ENCODE data around the gene CUEDC1.
A peak's percentile ranks its signal among the peaks of the same experiment; 100 is the strongest.
"Not testable (repeated sequence)": the region's sequence is repeated elsewhere in the genome, so short reads cannot be mapped to it uniquely, and the experiment has no call there.

The CUEDC1 gene

DNA sequence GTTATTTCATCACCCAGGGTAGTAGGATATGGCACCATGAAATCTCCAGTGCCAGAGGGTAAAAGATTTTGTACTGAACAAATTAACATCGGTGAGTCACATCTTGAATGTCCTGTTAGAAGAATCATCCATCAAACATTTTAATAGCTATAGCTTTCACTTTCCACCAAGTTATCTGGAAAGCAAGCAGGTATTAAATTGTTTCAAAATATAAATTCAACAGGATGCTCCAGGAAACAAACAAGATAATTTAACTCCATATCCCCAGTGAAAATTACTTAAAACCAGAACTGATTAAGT, 30.4 kb upstream of the CUEDC1 start:
- peak; percentile 73 for DNase-seq (ENCODE audit: low spot score)

DNA sequence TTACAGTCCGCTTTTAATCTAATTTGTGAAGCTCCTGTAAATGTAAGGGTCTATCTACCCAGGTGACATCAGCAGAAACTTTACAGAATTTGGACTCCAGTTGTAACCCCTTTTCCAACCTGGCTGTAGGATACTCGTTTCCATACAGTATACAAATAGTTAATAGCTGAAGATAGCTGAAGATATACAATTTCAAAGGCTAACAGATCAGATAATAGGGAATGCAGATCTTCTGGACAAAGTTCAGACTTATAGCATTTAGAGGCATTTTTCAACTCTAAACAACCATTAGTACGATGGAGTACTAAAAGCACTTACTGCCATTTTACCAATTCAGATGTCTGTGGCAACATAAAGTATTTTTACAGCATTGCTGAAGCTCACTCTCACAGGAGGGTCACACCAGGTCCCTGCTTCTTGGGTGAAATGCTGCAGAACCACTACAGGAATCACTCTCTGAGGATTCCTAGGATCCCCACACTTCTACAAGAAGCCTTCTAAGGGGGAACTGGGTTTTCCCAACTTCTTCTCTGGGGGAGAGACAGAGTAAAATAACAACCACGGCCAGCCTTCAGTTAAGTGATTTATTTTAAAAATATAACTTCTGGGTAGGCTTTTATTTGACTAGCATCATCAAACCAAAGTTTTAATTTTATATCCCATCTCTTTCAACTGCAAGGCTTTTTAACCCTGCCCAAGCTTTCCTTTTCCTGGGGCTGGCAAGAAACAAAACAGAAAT, 29.9 kb upstream of the CUEDC1 start:
- no peak for DNase-seq (ENCODE audit: low spot score)

DNA sequence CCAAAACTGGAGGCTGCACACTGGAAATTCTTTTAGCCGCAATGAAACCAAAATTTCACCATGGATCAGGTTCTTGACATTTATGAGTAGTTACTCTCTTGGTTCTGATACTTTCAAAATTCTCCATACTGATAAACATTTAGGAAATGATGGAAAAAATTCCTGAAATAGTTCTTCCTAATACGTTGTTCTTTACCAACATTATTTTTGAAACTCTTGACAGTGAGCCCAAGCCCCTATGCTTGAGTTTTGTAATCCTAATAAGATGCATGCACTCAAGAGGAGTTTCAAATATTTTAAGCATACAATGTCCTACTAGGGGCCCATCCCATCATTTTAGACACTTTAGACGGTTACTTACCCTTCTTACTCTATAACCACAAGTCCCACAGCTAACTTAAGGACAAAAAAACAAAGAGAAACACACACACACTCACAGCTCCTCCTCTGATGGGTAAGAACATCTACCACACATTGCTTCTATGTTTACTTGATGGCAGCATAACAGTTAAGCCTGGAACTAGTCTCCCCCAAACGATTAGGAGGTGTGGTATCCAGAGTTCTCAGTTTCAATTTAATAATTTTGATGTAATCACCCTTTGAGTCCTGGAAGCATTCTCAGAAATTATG, 29.2 kb upstream of the CUEDC1 start:
- DNase-seq (ENCODE audit: low spot score), result no peak

DNA sequence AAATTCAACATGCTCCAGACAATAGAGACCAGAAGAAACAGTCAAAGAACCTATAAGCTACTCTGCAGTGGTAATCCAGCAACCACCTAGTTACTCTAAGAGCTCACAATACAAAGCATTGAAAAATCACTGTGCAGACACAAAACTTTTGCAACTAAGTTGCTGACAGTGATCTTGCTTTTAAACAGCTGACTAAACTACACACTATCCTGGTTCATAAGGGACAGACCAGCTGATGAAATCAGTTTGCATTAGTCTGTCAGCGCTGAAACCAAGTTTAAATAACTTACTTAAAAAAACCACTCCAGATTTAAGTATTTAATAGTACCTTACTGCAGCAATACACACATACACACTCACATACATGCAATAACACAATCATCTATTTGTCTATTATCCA, 28.2 kb upstream of the CUEDC1 start:
- DNase-seq (ENCODE audit: low spot score), result no peak

GRCh38 chr17:57982452-57983170, 27.4 kb upstream of the CUEDC1 start:
- DNase-seq (ENCODE audit: low spot score), result no peak

DNA sequence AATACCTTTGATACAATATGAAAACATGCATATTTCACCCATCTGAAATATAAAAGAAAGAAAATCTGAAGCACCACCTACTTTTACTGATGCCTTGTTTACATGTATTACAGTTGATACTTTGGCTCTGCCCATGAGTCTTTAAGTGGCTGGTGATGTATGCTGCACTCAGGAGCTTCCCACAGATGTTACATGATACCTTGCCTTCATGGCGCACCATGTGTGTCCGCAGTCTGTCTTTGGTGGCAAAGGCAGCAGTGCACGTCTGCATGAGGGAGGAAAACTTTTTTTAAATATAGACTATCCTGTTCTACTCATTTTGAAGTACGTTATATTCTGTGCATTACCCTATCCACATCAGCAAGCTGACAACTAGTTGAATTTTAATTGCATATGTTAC, 25.3 kb upstream of the CUEDC1 start:
- no peak for DNase-seq (ENCODE audit: low spot score)

- DNase-seq (ENCODE audit: low spot score), result no peak
Measured at GRCh38 chr17:57979076-57979475, 23.9 kb upstream of the CUEDC1 start.

GRCh38 chr17:57976594-57976993, 21.4 kb upstream of the CUEDC1 start:
- no peak for DNase-seq (ENCODE audit: low spot score)

- no peak for DNase-seq (ENCODE audit: low spot score)
Measured at GRCh38 chr17:57975044-57975443, 19.8 kb upstream of the CUEDC1 start.

DNA sequence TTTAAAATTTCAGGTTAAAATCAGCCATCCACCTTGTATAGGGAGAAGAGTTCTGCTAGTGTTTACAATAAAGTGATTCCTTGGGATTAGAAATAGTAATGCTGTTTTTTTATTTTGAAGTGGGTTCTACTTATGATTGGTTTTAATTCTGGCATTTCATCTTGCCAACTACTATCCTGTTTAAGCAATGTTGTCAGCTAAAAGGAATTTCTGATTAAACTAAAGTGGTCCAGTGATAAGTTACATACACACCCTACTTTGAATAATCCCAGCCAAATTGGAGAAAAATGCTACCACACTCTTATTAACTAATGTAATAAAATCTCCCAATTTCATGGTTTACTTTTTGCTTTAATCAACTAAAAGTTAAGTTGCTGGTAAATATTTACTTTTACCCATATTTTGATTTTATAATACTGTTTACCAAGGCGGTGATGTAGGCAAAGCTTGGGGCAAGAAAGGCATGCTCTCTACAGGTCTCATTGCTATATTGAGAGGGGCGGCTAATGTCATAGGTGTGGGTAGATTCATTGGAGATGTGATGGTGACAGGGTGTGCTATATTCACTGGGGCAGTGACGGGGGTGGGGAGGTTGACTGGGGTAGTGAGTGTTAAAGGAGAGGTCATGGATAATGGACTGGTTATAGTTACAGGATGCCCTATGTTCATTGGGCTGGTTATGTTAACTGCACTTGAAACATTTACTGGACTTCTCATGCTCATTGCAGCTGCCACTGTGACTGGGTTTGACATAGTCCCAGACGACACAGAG, 19.0 kb upstream of the CUEDC1 start:
- not testable (repeated sequence) for DNase-seq (ENCODE audit: low spot score)

DNA sequence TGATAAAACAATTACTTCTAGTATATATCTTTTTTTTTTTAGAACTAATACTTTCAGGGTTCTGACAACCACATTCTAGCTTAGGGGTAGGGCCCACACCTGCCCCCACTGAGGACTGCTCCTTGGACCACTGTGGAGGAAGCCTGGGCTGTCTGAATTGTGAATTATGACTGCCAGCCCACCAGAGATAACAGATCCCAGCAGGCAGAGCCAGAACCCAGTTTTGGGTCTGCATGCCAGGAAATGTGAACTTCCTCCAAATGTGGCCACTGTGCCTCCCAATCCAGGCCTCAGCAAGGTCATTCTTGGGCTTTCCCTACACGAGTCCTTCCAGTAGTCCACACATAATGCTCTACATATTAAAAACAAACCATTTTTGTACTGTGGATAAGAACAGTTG, 16.9 kb upstream of the CUEDC1 start:
- no peak for DNase-seq (ENCODE audit: low spot score)

- no peak for DNase-seq (ENCODE audit: low spot score)
Measured at GRCh38 chr17:57971572-57971971, 16.4 kb upstream of the CUEDC1 start.

DNA sequence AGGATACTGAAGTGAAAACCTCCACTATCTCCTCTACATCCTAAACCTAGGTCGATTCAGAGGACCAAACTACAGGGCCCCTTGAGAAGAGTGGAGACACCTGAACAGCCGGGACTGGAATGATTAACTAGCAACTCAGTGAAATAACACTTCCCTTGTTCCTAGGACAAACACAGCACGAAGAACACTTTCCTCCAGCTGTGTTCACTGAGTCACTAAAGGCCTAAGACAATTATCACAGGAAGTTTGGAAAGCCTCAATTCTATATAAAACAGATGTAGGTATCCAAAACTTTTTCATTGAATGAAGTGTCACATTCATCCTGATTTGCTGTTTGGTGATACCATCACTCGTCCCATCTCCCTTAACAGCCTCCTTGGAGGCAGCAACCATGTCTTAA, 15.5 kb upstream of the CUEDC1 start:
- peak; percentile 75 for DNase-seq (ENCODE audit: low spot score)

DNA sequence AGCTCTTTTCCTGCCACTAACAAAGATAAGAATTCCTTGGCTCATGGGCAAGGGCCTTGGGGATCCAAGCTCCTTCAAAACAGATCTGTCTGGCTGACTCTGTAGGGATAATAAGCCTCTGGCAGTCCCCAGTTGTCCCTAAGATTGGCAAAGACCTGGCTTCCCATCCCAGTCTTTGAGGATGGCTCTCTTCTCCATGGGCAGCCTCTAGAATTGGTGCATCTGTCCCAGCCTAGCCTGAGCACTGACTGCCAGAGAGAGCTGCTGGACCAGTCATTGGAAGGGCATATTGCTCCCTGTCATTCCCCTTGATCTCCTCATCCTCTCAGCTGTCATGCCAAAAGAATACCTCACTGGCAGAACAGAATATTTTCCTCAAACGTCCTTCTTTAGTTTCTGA, 13.2 kb upstream of the CUEDC1 start:
- no peak for DNase-seq (ENCODE audit: low spot score)

DNA sequence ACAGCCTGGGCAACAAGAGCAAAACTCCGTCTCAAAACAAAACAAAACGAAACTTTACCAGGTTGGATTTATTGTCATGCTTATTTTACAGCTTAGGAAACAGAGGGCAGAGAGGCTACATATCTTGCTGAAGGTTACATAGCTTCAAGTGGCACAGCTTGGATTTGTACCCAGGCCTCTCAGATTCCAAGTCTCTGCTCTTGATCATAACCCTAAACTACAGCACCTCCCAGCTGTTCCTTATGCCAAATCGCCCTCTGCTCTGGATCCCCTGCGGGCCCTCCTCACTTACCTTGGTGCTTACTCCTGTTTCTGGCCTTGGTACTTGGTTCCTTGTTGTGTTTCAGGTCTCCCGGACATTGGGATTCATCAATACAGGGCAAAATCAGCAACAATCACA, 11.7 kb upstream of the CUEDC1 start:
- DNase-seq (ENCODE audit: low spot score), result no peak

- no peak for DNase-seq (ENCODE audit: low spot score)
Measured at GRCh38 chr17:57966246-57966645, 11.0 kb upstream of the CUEDC1 start.

DNA sequence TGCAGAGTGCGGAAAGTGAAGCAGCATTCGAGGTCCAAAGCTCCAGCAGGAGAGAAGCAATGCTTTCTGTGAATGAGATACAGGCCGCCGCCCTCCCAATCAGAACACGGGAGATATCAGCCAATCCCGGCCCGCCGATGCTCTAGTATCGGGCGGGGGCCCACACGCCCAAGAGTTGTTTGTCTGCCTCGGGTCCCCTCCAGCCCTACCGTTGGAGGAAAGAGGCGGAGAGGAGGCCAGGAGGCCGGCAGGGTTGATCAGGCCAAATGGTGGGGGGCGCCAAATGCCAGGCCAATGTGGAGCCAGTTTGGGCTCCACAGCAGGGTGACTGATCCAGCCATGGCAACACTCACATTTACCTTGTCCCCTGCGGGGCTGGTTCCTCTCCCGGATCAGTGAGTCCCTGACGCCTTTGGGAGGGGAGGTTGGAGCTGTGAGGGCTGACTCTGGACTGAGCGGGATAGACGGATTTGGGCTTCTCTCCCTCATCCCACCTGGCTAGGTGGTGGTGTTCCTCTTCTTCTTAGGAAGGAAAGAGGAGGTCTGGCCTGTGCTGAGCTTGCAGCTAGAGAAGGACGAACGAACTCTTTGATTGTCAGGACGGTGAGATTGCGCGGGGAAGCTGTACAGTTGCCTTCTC, 10.4 kb upstream of the CUEDC1 start:
- DNase-seq (ENCODE audit: low spot score), result no peak

- no peak for DNase-seq (ENCODE audit: low spot score)
Measured at GRCh38 chr17:57963149-57963511, 7.9 kb upstream of the CUEDC1 start.

GRCh38 chr17:57962279-57963148, 7.3 kb upstream of the CUEDC1 start:
- no peak for DNase-seq (ENCODE audit: low spot score)

- DNase-seq (ENCODE audit: low spot score), result no peak
Measured at GRCh38 chr17:57959929-57960328, 4.7 kb upstream of the CUEDC1 start.

DNA sequence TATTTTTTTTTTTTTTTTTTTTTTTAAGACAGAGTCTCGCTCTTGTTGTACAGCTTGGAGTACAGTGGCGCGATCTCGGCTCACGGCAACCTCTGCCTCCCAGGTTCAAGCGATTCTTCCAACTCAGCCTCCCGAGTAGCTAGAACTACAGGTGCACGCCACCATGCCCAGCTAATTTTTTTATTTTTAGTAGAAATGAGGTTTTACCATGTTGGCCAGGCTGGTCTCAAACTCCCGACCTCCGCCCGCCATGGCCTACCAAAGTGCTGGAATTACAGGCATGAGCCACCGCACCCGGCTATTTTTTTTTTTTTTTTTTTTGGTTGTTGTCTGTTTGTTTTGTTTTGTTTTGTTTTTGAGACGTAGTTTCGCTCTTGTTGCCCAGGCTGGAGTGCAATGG, 3.2 kb upstream of the CUEDC1 start:
- not testable (repeated sequence) for DNase-seq (ENCODE audit: low spot score)
